GM21576 (cell line): ENCODE data around the gene KIF22.

ENCODE experiments used
- ATAC-seq: cut with Tn5 transposase; IDR thresholded peaks from one replicate; pipeline ENCODE4 v1.9.1; 2021; ENCODE audit warnings: mild to moderate bottlenecking, moderate library complexity; ENCODE audit not compliant: unreplicated experiment

The KIF22 gene

GRCh38 chr16:29834079-29834478 lies 43.5 kb downstream of the KIF22 start:
- ATAC-seq = no peak

- ATAC-seq = no peak
These were observed 45.4 kb downstream of the KIF22 start for GRCh38 chr16:29835926-29836325.

- ATAC-seq = no peak
These were observed 46.1 kb downstream of the KIF22 start for GRCh38 chr16:29836623-29837022.

- ATAC-seq = no peak
These were observed 47.3 kb downstream of the KIF22 start for GRCh38 chr16:29837841-29838240.

- no peak for ATAC-seq
These were observed 49.3 kb downstream of the KIF22 start for GRCh38 chr16:29839822-29840221.

- no peak for ATAC-seq
These were observed 49.7 kb downstream of the KIF22 start for GRCh38 chr16:29840240-29840639.

GRCh38 chr16:29841631-29842030 lies 51.1 kb downstream of the KIF22 start:
- ATAC-seq = no peak

- no peak for ATAC-seq
These were observed 52.3 kb downstream of the KIF22 start for GRCh38 chr16:29842732-29843346.

GRCh38 chr16:29843931-29844330 lies 53.4 kb downstream of the KIF22 start:
- no peak for ATAC-seq

GRCh38 chr16:29844575-29845331 lies 54.2 kb downstream of the KIF22 start:
- ATAC-seq = no peak

- no peak for ATAC-seq
These were observed 55.1 kb downstream of the KIF22 start for GRCh38 chr16:29845656-29846055.

GRCh38 chr16:29848420-29849297 lies 58.1 kb downstream of the KIF22 start:
- no peak for ATAC-seq

- no peak for ATAC-seq
These were observed 59.0 kb downstream of the KIF22 start for GRCh38 chr16:29849505-29849904.

- ATAC-seq = no peak
These were observed 60.4 kb downstream of the KIF22 start for GRCh38 chr16:29850998-29851397.

GRCh38 chr16:29852654-29853053 lies 62.1 kb downstream of the KIF22 start:
- no peak for ATAC-seq

- no peak for ATAC-seq
These were observed 64.1 kb downstream of the KIF22 start for GRCh38 chr16:29854520-29855100.
